HG03060 (cell line): ENCODE data around the gene BNIP5.

Experiments
- ATAC-seq: cut with Tn5 transposase; IDR thresholded peaks from one replicate; pipeline ENCODE4 v1.9.1; 2021; ENCODE audit warnings: low read depth, moderate number of reproducible peaks; ENCODE audit not compliant: unreplicated experiment

The BNIP5 gene

GRCh38 chr6:36326356-36326995, 10.2 kb downstream of the BNIP5 start:
- ATAC-seq: no peak

- ATAC-seq: no peak
These were observed 12.0 kb downstream of the BNIP5 start for GRCh38 chr6:36324715-36325114.

GRCh38 chr6:36324191-36324590, 12.5 kb downstream of the BNIP5 start:
- ATAC-seq: no peak

- ATAC-seq: no peak
These were observed 13.6 kb downstream of the BNIP5 start for GRCh38 chr6:36323062-36323461.

GRCh38 chr6:36322591-36322990, 14.1 kb downstream of the BNIP5 start:
- no peak for ATAC-seq

GRCh38 chr6:36320475-36320874, 16.2 kb downstream of the BNIP5 start:
- ATAC-seq: no peak

- no peak for ATAC-seq
These were observed 16.9 kb downstream of the BNIP5 start for GRCh38 chr6:36319821-36320220.

- ATAC-seq: no peak
These were observed 17.3 kb downstream of the BNIP5 start for GRCh38 chr6:36319436-36319762.

GRCh38 chr6:36318690-36319435, 17.8 kb downstream of the BNIP5 start:
- ATAC-seq: no peak

- ATAC-seq: no peak
These were observed 19.1 kb downstream of the BNIP5 start for GRCh38 chr6:36317623-36318022.

GRCh38 chr6:36315921-36316320, 20.8 kb downstream of the BNIP5 start:
- no peak for ATAC-seq

GRCh38 chr6:36314221-36315014, 22.3 kb downstream of the BNIP5 start:
- no peak for ATAC-seq

GRCh38 chr6:36313649-36313936, 23.1 kb downstream of the BNIP5 start:
- ATAC-seq: no peak

- no peak for ATAC-seq
These were observed 23.6 kb downstream of the BNIP5 start for GRCh38 chr6:36312854-36313648.

GRCh38 chr6:36309900-36310299, 26.8 kb downstream of the BNIP5 start:
- no peak for ATAC-seq

GRCh38 chr6:36309203-36309602, 27.5 kb downstream of the BNIP5 start:
- ATAC-seq: no peak

GRCh38 chr6:36308514-36308913, 28.2 kb downstream of the BNIP5 start:
- ATAC-seq: no peak

GRCh38 chr6:36306375-36306774, 30.3 kb downstream of the BNIP5 start:
- no peak for ATAC-seq

- no peak for ATAC-seq
These were observed 30.8 kb downstream of the BNIP5 start for GRCh38 chr6:36305885-36306284.

GRCh38 chr6:36302227-36302976, 34.3 kb downstream of the BNIP5 start:
- no peak for ATAC-seq
